Thymus (tissue), 2 donors: ENCODE data around the gene CCL19. TPM values are rescaled to one million over a fixed set of nuclear protein-coding genes. Genes with fewer than 3 reads are reported as not detected.

Source experiments
- polyA plus RNA-seq: library from polyadenylated mRNA; stranded (reverse); fragments of 200-250 nt; gene quantifications from one replicate; pipeline ENCODE4 v1.2.3, GENCODE V29; 2013
- total RNA-seq: library from RNA; stranded (reverse); fragments of 120-200 nt; gene quantifications from one replicate; pipeline ENCODE4 v1.2.4, GENCODE V29; 2013
- donor health status: healthy.

Gene CCL19
- total and polyA plus RNA-seq, 2 donors: 588 to 905 TPM

Other genes with a start within 250 kb of the CCL19 start
- gene FAM219A, start 232.7 kb downstream of the CCL19 start, total RNA-seq: 3.1 TPM
- gene FAM219A, start 232.7 kb downstream of the CCL19 start, polyA plus RNA-seq: 9.7 TPM
- gene DNAI1, start 232.5 kb downstream of the CCL19 start, total RNA-seq: 0.38 TPM
- gene DNAI1, start 232.5 kb downstream of the CCL19 start, polyA plus RNA-seq: 0.75 TPM
- gene ENHO, start 168.3 kb downstream of the CCL19 start, total RNA-seq: 0.47 TPM
- 3.7 TPM for gene ENHO, start 168.3 kb downstream of the CCL19 start, polyA plus RNA-seq
- 3.9 TPM for gene CNTFR, start 101.6 kb downstream of the CCL19 start, total RNA-seq
- 2.2 TPM for gene CNTFR, start 101.6 kb downstream of the CCL19 start, polyA plus RNA-seq
- 38.4 TPM for gene RPP25L, start 79.2 kb downstream of the CCL19 start, total RNA-seq
- gene RPP25L, start 79.2 kb downstream of the CCL19 start, polyA plus RNA-seq: 40.8 TPM
- 87.8 TPM for gene DCTN3, start 70.8 kb downstream of the CCL19 start, total RNA-seq
- gene DCTN3, start 70.8 kb downstream of the CCL19 start, polyA plus RNA-seq: 97.1 TPM
- 0.09 TPM for gene ARID3C, start 62.2 kb downstream of the CCL19 start, total RNA-seq
- gene ARID3C, start 62.2 kb downstream of the CCL19 start, polyA plus RNA-seq: 0.07 TPM
- 21.0 TPM for gene SIGMAR1, start 53.5 kb downstream of the CCL19 start, total RNA-seq
- 24.6 TPM for gene SIGMAR1, start 53.5 kb downstream of the CCL19 start, polyA plus RNA-seq
- gene GALT, start 44.6 kb downstream of the CCL19 start, total RNA-seq: 34.5 TPM
- gene GALT, start 44.6 kb downstream of the CCL19 start, polyA plus RNA-seq: 61.8 TPM
- gene IL11RA, start 39.1 kb downstream of the CCL19 start, total RNA-seq: 12.6 TPM
- gene IL11RA, start 39.1 kb downstream of the CCL19 start, polyA plus RNA-seq: 52.8 TPM
- 4.4 TPM for gene CCL27, start 28.6 kb downstream of the CCL19 start, total RNA-seq
- gene CCL27, start 28.6 kb downstream of the CCL19 start, polyA plus RNA-seq: 48.4 TPM
- gene CCL21, start 18.9 kb upstream of the CCL19 start, total RNA-seq: 43.7 TPM
- gene CCL21, start 18.9 kb upstream of the CCL19 start, polyA plus RNA-seq: 16.6 TPM